ENCODE data around the gene BAAT. TPM values are rescaled to one million over a fixed set of nuclear protein-coding genes. Genes with fewer than 3 reads are reported as not detected.

BAAT gene
- total RNA-seq, 1 donor from 2014 or later, result 8.9 TPM

DNA sequence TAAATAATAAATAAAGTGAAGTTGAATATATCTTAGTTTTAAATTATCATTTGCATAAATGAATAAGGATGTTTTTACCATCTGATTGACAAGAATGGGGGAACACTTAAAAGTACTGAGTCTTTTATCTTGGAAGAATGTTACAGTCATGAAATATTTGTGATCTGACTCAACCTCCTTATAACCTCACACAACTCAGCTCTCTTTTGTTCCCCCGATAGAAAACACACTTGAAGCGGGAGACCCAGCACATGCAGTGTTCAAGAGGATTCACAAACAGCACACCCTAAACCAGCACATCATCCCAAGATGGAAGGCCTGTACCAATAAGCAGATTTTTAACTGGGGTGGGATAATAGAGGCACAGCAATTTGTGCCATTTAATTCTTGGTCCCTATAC, 15.5 kb downstream of the BAAT start:
- peaks cover 13% of the 10 kb centered on the region for H3K4me1 ChIP-seq (ENCODE audit: insufficient read depth, low read length)

DNA sequence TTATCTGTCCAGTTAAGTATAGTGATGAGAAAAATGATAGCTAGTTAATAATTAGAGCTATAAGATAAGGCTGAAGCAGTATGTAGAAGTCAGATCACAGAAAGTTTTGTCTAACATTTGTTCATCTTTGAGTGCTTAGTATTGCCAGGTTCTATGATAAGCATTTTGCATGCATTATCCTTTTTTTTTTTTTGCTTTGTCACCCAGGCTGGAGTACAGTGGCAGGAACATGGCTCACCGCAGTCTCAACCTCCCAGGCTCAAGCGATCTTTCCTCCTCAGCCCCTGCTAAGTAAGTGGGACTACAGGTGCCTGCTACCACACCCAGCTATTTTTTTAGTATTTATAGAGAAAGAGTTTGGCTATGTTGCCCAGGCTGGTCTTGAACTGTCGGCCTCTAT, 17.5 kb downstream of the BAAT start:
- no peak for TF ChIP-seq EZH2 (IDR thresholded peaks at IDR 0.05; ENCODE audit: insufficient read depth, low read length)
- TF ChIP-seq, protein P1, sequence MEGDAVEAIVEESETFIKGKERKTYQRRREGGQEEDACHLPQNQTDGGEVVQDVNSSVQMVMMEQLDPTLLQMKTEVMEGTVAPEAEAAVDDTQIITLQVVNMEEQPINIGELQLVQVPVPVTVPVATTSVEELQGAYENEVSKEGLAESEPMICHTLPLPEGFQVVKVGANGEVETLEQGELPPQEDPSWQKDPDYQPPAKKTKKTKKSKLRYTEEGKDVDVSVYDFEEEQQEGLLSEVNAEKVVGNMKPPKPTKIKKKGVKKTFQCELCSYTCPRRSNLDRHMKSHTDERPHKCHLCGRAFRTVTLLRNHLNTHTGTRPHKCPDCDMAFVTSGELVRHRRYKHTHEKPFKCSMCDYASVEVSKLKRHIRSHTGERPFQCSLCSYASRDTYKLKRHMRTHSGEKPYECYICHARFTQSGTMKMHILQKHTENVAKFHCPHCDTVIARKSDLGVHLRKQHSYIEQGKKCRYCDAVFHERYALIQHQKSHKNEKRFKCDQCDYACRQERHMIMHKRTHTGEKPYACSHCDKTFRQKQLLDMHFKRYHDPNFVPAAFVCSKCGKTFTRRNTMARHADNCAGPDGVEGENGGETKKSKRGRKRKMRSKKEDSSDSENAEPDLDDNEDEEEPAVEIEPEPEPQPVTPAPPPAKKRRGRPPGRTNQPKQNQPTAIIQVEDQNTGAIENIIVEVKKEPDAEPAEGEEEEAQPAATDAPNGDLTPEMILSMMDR (IDR thresholded peaks at IDR 0.05; ENCODE audit: insufficient read depth, low read depth, low read length), result no peak
- no peak overlapping the region for H3K9ac ChIP-seq (ENCODE audit: low read length)
- H4K20me1 ChIP-seq (ENCODE audit: insufficient read depth, low read length), result no peaks in the 10 kb centered on the region
- H3K36me3 Mint-ChIP-seq (ENCODE audit: low read depth, unreplicated experiment), result peaks cover under 1% of the 10 kb centered on the region
- no peaks in the 10 kb centered on the region for H3K36me3 ChIP-seq (ENCODE audit: insufficient read depth, low read length)
- H3K27ac ChIP-seq (ENCODE audit: low read depth, low read length), result no peak overlapping the region
- peak overlapping the region; percentile 43 for H3K27ac Mint-ChIP-seq (ENCODE audit: unreplicated experiment)
- no peaks in the 10 kb centered on the region for H3K9me3 ChIP-seq (ENCODE audit: insufficient read depth, low read depth, low read length)
- H2AFZ ChIP-seq (ENCODE audit: low read depth, low read length), result no peak overlapping the region
- H3K9me3 Mint-ChIP-seq (ENCODE audit: unreplicated experiment), result no peaks in the 10 kb centered on the region
- peaks cover 33% of the 10 kb centered on the region for H3K4me1 Mint-ChIP-seq (ENCODE audit: low read depth, unreplicated experiment)
- no peak overlapping the region for H3K4me2 ChIP-seq (ENCODE audit: low read length)
- no peaks in the 10 kb centered on the region for H3K27me3 ChIP-seq (ENCODE audit: insufficient read depth, low read length)
- peaks cover 13% of the 10 kb centered on the region for H3K4me1 ChIP-seq (ENCODE audit: insufficient read depth, low read length)
- no peak overlapping the region for H3K4me3 Mint-ChIP-seq (ENCODE audit: unreplicated experiment)
- no peaks in the 10 kb centered on the region for H3K79me2 ChIP-seq (ENCODE audit: insufficient read depth, low read length)
- no peak for FAIRE-seq
- H3K27me3 Mint-ChIP-seq (ENCODE audit: low read depth, unreplicated experiment), result no peaks in the 10 kb centered on the region
- no peak overlapping the region for H3K4me3 ChIP-seq (ENCODE audit: insufficient read depth, low read depth, low read length)
- DNase-seq (ENCODE audit: low read depth), result no peak

More for the DNA sequence above, 15.5 kb downstream of the BAAT start:
- no peaks in the 10 kb centered on the region for H3K79me2 ChIP-seq (ENCODE audit: insufficient read depth, low read length)
- Mint-ChIP-seq H3K9me3 (ENCODE audit: unreplicated experiment) (no peaks in the 10 kb centered on the region), H3K27ac (ENCODE audit: unreplicated experiment) (peak overlapping the region; percentile 5), H3K4me3 (ENCODE audit: unreplicated experiment) (no peak overlapping the region), H3K4me1 (ENCODE audit: low read depth, unreplicated experiment) (peaks cover 31% of the 10 kb centered on the region), H3K36me3 (ENCODE audit: low read depth, unreplicated experiment) (no peaks in the 10 kb centered on the region), H3K27me3 (ENCODE audit: low read depth, unreplicated experiment) (no peaks in the 10 kb centered on the region)
- peak overlapping the region; percentile 13 for H3K27ac ChIP-seq (ENCODE audit: low read depth, low read length)
- H3K9ac ChIP-seq (ENCODE audit: low read length), result no peak overlapping the region
- no peak overlapping the region for H3K4me3 ChIP-seq (ENCODE audit: insufficient read depth, low read depth, low read length)
- DNase-seq (ENCODE audit: low read depth) (peak; percentile 78), FAIRE-seq (peak; percentile 26)
- no peaks in the 10 kb centered on the region for H3K36me3 ChIP-seq (ENCODE audit: insufficient read depth, low read length)
- no peak overlapping the region for H2AFZ ChIP-seq (ENCODE audit: low read depth, low read length)
- H3K27me3 ChIP-seq (ENCODE audit: insufficient read depth, low read length), result no peaks in the 10 kb centered on the region
- H3K9me3 ChIP-seq (ENCODE audit: insufficient read depth, low read depth, low read length), result no peaks in the 10 kb centered on the region
- TF ChIP-seq, protein P1 (IDR thresholded peaks at IDR 0.05; ENCODE audit: insufficient read depth, low read depth, low read length), result no peak
- no peak for TF ChIP-seq EZH2 (IDR thresholded peaks at IDR 0.05; ENCODE audit: insufficient read depth, low read length)
- peak overlapping the region; percentile 44 for H3K4me2 ChIP-seq (ENCODE audit: low read length)
- H4K20me1 ChIP-seq (ENCODE audit: insufficient read depth, low read length), result no peaks in the 10 kb centered on the region

DNA sequence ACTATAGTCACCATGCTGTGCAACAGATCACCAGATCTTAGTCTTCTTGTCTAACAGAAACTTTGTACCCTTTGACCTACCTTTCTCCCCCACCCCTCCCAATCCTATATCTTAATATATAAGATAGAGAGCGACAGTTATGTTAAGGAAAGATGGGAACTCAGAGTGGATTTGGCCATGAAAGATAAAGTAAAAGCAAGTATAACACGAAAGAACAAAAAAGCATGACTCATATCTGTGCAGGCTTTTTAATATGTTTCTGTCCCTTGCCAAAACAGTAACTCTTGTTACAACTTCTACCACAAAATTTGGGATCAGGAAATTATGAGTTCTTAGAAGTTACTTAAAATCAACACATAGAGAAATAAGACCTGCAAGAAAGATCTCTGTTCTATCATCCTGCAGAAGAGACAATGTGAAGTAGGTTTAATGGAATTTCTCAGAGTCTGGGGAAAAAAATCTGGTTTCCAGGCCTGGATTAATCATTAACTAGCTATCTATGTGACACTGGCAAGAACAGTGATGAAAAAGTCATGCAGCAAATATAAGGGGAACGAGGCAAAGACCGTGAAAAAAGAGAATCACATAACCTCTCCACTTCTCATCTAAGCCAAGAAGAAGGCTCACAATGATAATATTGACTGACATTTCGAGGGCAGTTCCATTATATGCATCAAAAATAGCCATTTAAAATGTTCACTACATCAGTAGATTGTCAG, 18.6 kb downstream of the BAAT start:
- FAIRE-seq (peak; percentile 78), DNase-seq (ENCODE audit: low read depth) (peak; percentile 43)
- no peak overlapping the region for H2AFZ ChIP-seq (ENCODE audit: low read depth, low read length)
- H3K9ac ChIP-seq (ENCODE audit: low read length), result no peak overlapping the region
- no peak overlapping the region for H3K27ac ChIP-seq (ENCODE audit: low read depth, low read length)
- H3K9me3 ChIP-seq (ENCODE audit: insufficient read depth, low read depth, low read length), result no peaks in the 10 kb centered on the region
- Mint-ChIP-seq H3K4me1 (ENCODE audit: low read depth, unreplicated experiment) (peaks cover 33% of the 10 kb centered on the region), H3K9me3 (ENCODE audit: unreplicated experiment) (no peaks in the 10 kb centered on the region), H3K27me3 (ENCODE audit: low read depth, unreplicated experiment) (no peaks in the 10 kb centered on the region), H3K4me3 (ENCODE audit: unreplicated experiment) (no peak overlapping the region), H3K36me3 (ENCODE audit: low read depth, unreplicated experiment) (peaks cover 1% of the 10 kb centered on the region), H3K27ac (ENCODE audit: unreplicated experiment) (peak overlapping the region; percentile 4)
- H3K36me3 ChIP-seq (ENCODE audit: insufficient read depth, low read length), result no peaks in the 10 kb centered on the region
- TF ChIP-seq, protein P1 (IDR thresholded peaks at IDR 0.05; ENCODE audit: insufficient read depth, low read depth, low read length), result no peak
- no peak for TF ChIP-seq EZH2 (IDR thresholded peaks at IDR 0.05; ENCODE audit: insufficient read depth, low read length)
- no peak overlapping the region for H3K4me2 ChIP-seq (ENCODE audit: low read length)
- H3K4me3 ChIP-seq (ENCODE audit: insufficient read depth, low read depth, low read length), result no peak overlapping the region
- no peaks in the 10 kb centered on the region for H3K27me3 ChIP-seq (ENCODE audit: insufficient read depth, low read length)
- H4K20me1 ChIP-seq (ENCODE audit: insufficient read depth, low read length), result no peaks in the 10 kb centered on the region
- no peaks in the 10 kb centered on the region for H3K79me2 ChIP-seq (ENCODE audit: insufficient read depth, low read length)
- peaks cover 13% of the 10 kb centered on the region for H3K4me1 ChIP-seq (ENCODE audit: insufficient read depth, low read length)

Data from astrocyte (in vitro differentiated cells and primary cell).